Transverse colon (tissue), 4 donors: ENCODE measurements around the gene PLP2.

Experiments
- CTCF ChIP-seq, 5 experiments: fragments of 200-600 bp in 3 of 5; fragments of 450-650 bp in 2 of 5; sonication (generic) in 3 of 5; IDR thresholded peaks; 1 replicate in 2 of 5; 2 replicates in 3 of 5; pipeline ENCODE4 v1.5.1; 2016 to 2017; ENCODE audit warnings: antibody characterized with exemption in 5 of 5, inconsistent platforms in 3 of 5, mild to moderate bottlenecking in 2 of 5, moderate library complexity in 1 of 5
- EP300 ChIP-seq: sonication (generic); formaldehyde crosslinking; IDR thresholded peaks from one replicate; pipeline ENCODE4 v1.6.1; 2017; ENCODE audit warnings: antibody characterized with exemption, low read depth
- POLR2A ChIP-seq: fragments of 450-650 bp; IDR thresholded peaks from one replicate; pipeline ENCODE4 v1.6.1; 2016; ENCODE audit warnings: antibody characterized with exemption, mild to moderate bottlenecking, moderate library complexity
- POLR2AphosphoS5 ChIP-seq, 3 donors: sonication (generic); formaldehyde crosslinking; IDR thresholded peaks; one replicate each; pipeline ENCODE4 v1.6.1; 2016; ENCODE audit warnings: antibody characterized with exemption in 3 of 3

GRCh38 chrX:49167740-49168108, 4.0 kb upstream of the PLP2 start:
- no peak for TF ChIP-seq POLR2A
- TF ChIP-seq CTCF (IDR thresholded peaks at IDR 0.05): no peak
- no peak for TF ChIP-seq POLR2AphosphoS5 (IDR thresholded peaks at IDR 0.05)
- no peak for TF ChIP-seq EP300
